ENCODE data around the gene ZSCAN2.

- TF ChIP-seq, protein P1, sequence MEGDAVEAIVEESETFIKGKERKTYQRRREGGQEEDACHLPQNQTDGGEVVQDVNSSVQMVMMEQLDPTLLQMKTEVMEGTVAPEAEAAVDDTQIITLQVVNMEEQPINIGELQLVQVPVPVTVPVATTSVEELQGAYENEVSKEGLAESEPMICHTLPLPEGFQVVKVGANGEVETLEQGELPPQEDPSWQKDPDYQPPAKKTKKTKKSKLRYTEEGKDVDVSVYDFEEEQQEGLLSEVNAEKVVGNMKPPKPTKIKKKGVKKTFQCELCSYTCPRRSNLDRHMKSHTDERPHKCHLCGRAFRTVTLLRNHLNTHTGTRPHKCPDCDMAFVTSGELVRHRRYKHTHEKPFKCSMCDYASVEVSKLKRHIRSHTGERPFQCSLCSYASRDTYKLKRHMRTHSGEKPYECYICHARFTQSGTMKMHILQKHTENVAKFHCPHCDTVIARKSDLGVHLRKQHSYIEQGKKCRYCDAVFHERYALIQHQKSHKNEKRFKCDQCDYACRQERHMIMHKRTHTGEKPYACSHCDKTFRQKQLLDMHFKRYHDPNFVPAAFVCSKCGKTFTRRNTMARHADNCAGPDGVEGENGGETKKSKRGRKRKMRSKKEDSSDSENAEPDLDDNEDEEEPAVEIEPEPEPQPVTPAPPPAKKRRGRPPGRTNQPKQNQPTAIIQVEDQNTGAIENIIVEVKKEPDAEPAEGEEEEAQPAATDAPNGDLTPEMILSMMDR (IDR thresholded peaks at IDR 0.05): peak in 2 of 3 donors; percentile 34 to 50
- TF ChIP-seq POLR2A (IDR thresholded peaks at IDR 0.05) (no peak), POLR2AphosphoS5 (IDR thresholded peaks at IDR 0.05) (no peak)
Observed at GRCh38 chr15:84588053-84588874, 12.5 kb upstream of the ZSCAN2 start.
